ENCODE data around the gene KLF15. TPM values are rescaled to one million over a fixed set of nuclear protein-coding genes. Genes with fewer than 3 reads are reported as not detected.

Gene KLF15
- total and polyA plus RNA-seq, 2 of the 8 experiments (the other 6 are each of a cell fraction or from before 2014, with no cell fraction given) = 15.7 to 19.5 TPM

- no peaks in the 10 kb centered on the region for H3K79me1 ChIP-seq (ENCODE audit: low read depth, low read length)
- H2AFZ ChIP-seq (ENCODE audit: low read length) = no peak overlapping the region
- no peak overlapping the region for H4K8ac ChIP-seq (ENCODE audit: extremely low read depth, insufficient read depth, low read length)
- H3K18ac ChIP-seq (ENCODE audit: extremely low read depth, low read length) = no peak overlapping the region
- peaks cover 0 to 2% (median 0%) of the 10 kb centered on the region in 4 experiments; a peak in 1 of 7 replicates for H3K27me3 ChIP-seq (replicated peaks in 1 of 4; ENCODE audit: control insufficient read depth in 3 of 4, extremely low read depth in 1 of 4, insufficient read depth in 3 of 4, low read length in 3 of 4)
- no peak overlapping the region for H2BK15ac ChIP-seq (ENCODE audit: low read length)
- H4K5ac ChIP-seq (ENCODE audit: insufficient read length, low read depth, low read length) = no peak overlapping the region
- no peak overlapping the region for H2BK120ac ChIP-seq (replicated peaks; ENCODE audit: low read depth, low read length)
- H3K27ac ChIP-seq (ENCODE audit: low read depth, low read length) = no peak overlapping the region
- no peak overlapping the region for H2BK12ac ChIP-seq (ENCODE audit: low read depth, low read length)
- no peak overlapping the region for H3K23ac ChIP-seq (ENCODE audit: insufficient read length)
- no peak overlapping the region for H3K4ac ChIP-seq (replicated peaks; ENCODE audit: insufficient read length, low read depth, low read length)
- FAIRE-seq = no peak
- H3K56ac ChIP-seq (replicated peaks; ENCODE audit: insufficient read length, low read depth, low read length) = no peak overlapping the region
- no peak overlapping the region for H3K9ac ChIP-seq (replicated peaks in 1 of 4; ENCODE audit: extremely low read depth in 1 of 4, low read depth in 3 of 4, low read length in 3 of 4)
- WGBS, 2 experiments (ENCODE audit: extremely low coverage in 1 of 2, insufficient coverage in 1 of 2, insufficient read length in 1 of 2, insufficient replicate concordance in 2 of 2, low coverage in 1 of 2, low lambda C conversion rate in 2 of 2, missing lambda C conversion rate in 1 of 2) = 93% methylated on average over 12 of the region's 12 CpGs; no CpG with 5 or more reads in 1 of the 2 experiments
- H3K4me1 ChIP-seq (replicated peaks in 1 of 4; ENCODE audit: control insufficient read depth in 3 of 4, insufficient read depth in 4 of 4, low read length in 3 of 4) = peaks cover 0 to under 1% (median 0%) of the 10 kb centered on the region in 4 experiments; a peak in 3 of 7 replicates
- H4K20me1 ChIP-seq (replicated peaks in 1 of 2; ENCODE audit: control insufficient read depth in 1 of 2, insufficient read depth in 2 of 2, low read length in 2 of 2) = no peaks in the 10 kb centered on the region
- no peaks in the 10 kb centered on the region for H3K23me2 ChIP-seq (ENCODE audit: low read depth, low read length)
- no peak for DNase-seq (ENCODE audit: low read depth in 1 of 2, low spot score in 2 of 2)
- H2AK5ac ChIP-seq (ENCODE audit: low read depth, low read length) = no peak overlapping the region
- no peaks in the 10 kb centered on the region for H3K79me2 ChIP-seq (ENCODE audit: control insufficient read depth in 1 of 2, insufficient read depth in 2 of 2, low read length in 2 of 2)
- H3K36me3 ChIP-seq (ENCODE audit: control insufficient read depth in 2 of 4, insufficient read depth in 4 of 4, low read length in 3 of 4) = no peaks in the 10 kb centered on the region
- POLR2A ChIA-PET (ENCODE audit: partially characterized antibody) = no interaction called here
- H3K4me2 ChIP-seq (ENCODE audit: insufficient read depth in 1 of 2, low read depth in 2 of 2, low read length in 2 of 2) = no peak overlapping the region
- no peak overlapping the region for H4K91ac ChIP-seq (replicated peaks; ENCODE audit: insufficient read length, low read length)
- TF ChIP-seq CREB1 (IDR thresholded peaks at IDR 0.05) = no peak
- TF ChIP-seq TBP (IDR thresholded peaks at IDR 0.05; ENCODE audit: low read depth, low read length) = no peak
- TF ChIP-seq HDAC2 (IDR thresholded peaks at IDR 0.05; ENCODE audit: borderline replicate concordance in 1 of 2, low read depth in 2 of 2, low read length in 2 of 2) = no peak
- TF ChIP-seq CBX5 (IDR thresholded peaks at IDR 0.05; ENCODE audit: low read depth, low read length) = no peak
- TF ChIP-seq POLR2A (IDR thresholded peaks at IDR 0.05; ENCODE audit: control extremely low read depth in 1 of 2, low read depth in 2 of 2, low read length in 2 of 2) = no peak
- TF ChIP-seq KDM5A (IDR thresholded peaks at IDR 0.05; ENCODE audit: low read length) = no peak
- TF ChIP-seq EZH2 (IDR thresholded peaks at IDR 0.05; ENCODE audit: low read depth, low read length, severe bottlenecking) = no peak
- no peak for TF ChIP-seq E2F6 (IDR thresholded peaks at IDR 0.05)
- TF ChIP-seq CHD2 (IDR thresholded peaks at IDR 0.05; ENCODE audit: low read length) = no peak
- no peak for TF ChIP-seq FOSL1 (IDR thresholded peaks at IDR 0.05; ENCODE audit: insufficient read depth, low read depth, low read length)
- TF ChIP-seq TAF1 (IDR thresholded peaks at IDR 0.05; ENCODE audit: low read depth, low read length) = no peak
- H3K14ac ChIP-seq (ENCODE audit: insufficient read length) = no peak overlapping the region
- CTCF ChIA-PET (ENCODE audit: partially characterized antibody) = interaction anchor here (1.6 kb wide), 1 partner anchor 55 kb away, joined by 4 read pairs; no protein-coding TSS in a partner anchor
- H3K9me3 ChIP-seq (ENCODE audit: insufficient read depth in 2 of 2, low read depth in 1 of 2, low read length in 1 of 2) = peaks cover 0 to 4% of the 10 kb centered on the region in 2 experiments; a peak in 1 of 4 replicates
- no peak overlapping the region for H3K4me3 ChIP-seq (ENCODE audit: extremely low read depth in 1 of 4, insufficient read depth in 2 of 4, low read depth in 3 of 4, low read length in 4 of 4)
- H2BK20ac ChIP-seq (ENCODE audit: low read length) = no peak overlapping the region
- no peak overlapping the region for H2BK5ac ChIP-seq (ENCODE audit: low read depth, low read length)
These were observed 47.1 kb downstream of the KLF15 start for GRCh38 chr3:126309861-126310655.

Measured in H1 (cell line).